G401 (cell line): ENCODE measurements around the gene KLHL8. TPM values are rescaled to one million over a fixed set of nuclear protein-coding genes. Genes with fewer than 3 reads are reported as not detected.

Experiments
- DNase-seq: peaks from one replicate; pipeline ENCODE4 v3.0.0-alpha.2; 2015; ENCODE audit warnings: low spot score
- in situ Hi-C: cut with HindIII; loops from 2 replicates; pipeline ENCODE4 v1.10.0; 2016; ENCODE audit warnings: low sequenced_read_pairs, mixed read lengths
- total RNA-seq: library from RNA; depleted of rRNA; stranded (reverse); fragments of >200 nt; shearing (Covaris generic); gene quantifications from 2 replicates; pipeline ENCODE4 v1.2.3, GENCODE V29; 2014

The KLHL8 gene
- total RNA-seq, 1 experiment from 2014 or later, result 13.4 TPM

DNA sequence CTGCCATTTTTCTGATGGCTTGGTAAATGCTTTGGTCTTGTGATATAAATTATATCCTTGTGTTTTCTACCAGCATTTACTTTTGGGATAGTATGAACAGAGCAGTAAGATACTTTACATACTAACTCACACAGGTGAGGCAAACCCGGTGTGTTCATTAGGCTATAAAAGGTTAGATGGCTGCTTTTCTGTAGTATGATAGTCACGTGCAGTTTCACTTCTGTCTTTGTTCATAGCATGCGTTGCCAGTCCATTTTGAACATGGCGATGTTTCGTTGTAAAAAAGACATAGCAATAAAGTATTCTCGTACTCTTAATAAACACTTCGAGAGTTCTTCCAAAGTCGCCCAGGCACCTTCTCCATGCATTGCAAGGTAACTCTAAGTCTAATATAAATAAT lies 88.4 kb downstream of the KLHL8 start:
- in situ Hi-C loops, result no loop called here
- no peak for DNase-seq

DNA sequence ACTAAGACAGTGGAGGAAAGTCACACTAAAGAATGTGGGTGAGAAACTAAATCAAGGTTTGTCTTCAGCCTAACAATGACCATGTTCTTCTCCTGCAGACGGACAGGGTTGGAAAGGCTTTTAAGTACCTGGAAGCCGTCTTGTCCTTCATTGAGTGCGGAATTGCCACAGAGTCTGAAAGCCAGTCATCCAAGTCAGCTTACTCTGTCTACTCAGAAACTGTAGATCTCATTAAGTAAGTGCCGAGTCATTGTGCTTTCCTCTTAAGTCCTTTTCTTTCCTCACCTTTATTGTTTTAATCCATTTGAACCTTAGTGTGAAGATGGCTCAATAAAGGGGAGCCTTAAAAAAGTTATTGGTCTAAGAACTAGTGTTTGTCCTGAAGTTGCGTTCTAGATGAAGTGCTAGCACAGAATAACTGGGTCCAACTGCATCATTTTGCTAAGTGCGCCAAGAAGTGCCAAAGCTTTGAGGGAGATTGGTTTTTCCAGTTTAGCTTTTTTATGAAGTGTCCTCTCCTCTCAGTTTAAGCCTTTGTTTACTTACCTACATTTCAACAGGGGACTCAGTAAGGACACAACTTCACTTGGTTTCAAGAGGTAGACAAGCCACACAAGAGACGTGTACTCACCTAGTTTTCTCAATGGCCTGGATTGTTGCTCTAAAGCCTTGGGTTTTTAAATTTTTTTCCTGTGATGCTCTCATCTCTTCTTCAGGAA lies 89.3 kb downstream of the KLHL8 start:
- no peak for DNase-seq
- in situ Hi-C loops, result no loop called here

DNA sequence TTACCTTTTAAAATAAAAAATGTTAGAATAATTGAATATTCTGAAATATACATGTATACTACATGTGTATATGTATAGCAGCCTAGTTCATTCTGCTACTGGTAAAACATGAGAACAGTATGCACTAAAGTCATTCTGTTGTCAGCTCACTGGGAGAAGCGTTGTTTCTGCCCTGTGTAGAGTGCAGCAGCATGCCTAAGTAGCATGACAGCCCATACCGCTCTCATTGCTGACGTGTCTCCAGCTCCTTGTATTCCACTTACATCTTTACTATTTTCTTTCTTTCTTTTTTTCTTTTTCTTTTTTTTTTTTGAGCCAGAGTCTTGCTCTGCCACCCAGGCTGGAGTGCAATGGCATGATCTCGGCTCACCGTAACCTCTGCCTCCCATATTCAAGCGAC lies 90.7 kb downstream of the KLHL8 start:
- in situ Hi-C loops, result no loop called here
- DNase-seq, result no peak

DNA sequence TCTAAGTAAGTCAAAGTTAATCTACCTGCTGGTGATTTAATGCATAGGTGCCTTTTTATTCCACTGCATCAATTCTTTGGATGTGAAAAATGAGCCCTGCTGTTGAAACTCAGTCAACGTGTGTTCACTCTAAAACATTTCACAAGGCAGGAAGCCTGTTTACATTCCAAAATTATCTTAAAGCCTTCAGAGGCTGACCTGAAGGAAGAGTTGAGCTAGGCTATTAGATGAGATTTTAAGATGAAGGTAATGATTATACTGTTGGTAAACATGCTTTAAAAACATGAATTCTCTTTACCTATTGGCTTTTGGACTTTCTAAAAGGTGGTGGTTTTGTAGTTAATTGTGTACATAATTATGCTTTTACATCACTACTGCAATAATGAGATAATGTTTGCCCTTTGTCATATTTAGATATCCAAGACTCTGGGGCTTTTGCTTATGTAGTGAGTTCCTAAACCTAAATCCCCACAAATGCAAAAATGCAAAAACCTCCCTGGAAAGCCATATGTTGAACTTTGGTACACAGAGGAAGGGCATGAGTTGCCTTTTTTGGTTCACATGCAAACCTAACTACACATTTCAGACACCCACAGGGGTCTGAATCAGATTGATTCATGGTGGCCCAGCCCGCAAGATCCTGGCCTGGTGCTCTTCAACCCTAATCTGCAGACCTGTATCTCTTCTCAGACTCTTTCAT lies 92.3 kb downstream of the KLHL8 start:
- in situ Hi-C loops, result no loop called here

DNA sequence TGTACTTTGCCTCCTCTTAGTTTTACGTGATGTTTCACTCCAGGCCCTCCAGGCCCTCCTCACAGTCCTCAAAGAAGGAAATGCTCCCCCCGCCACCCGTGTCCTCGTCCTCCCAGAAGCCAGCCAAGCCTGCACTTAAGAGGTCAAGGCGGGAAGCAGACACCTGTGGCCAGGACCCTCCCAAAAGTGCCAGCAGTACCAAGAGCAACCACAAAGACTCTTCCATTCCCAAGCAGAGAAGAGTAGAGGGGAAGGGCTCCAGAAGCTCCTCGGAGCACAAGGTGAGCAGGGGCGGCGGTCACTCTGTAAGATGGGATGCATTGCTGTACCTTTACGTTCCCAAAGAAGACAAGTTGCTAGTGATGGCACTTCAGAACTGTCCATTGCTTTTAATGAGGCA lies 94.4 kb downstream of the KLHL8 start:
- in situ Hi-C loops, result no loop called here

More for the DNA sequence above, 92.3 kb downstream of the KLHL8 start:
- DNase-seq, result no peak

DNA sequence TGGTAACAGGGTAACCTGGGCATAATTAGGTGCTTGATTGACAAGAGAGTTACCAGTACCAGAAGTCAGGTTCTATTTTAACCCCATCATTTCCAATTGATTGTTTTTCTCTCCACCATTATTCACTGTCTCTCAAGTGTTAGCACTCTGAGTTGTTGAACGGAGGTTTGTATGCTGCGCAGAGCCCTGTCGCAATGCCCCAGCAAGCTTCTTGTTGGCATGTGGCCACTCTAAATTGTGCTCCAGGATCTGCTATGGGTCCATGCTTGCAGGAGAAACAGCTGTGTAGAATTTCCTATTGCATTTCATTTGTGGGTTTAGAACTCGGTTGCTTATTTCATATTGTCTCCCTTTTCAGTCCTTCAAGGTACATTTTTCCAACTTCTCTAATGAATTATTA lies 98.2 kb downstream of the KLHL8 start:
- no peak for DNase-seq
- in situ Hi-C loops, result no loop called here

More for the DNA sequence above, 94.4 kb downstream of the KLHL8 start:
- DNase-seq, result no peak

DNA sequence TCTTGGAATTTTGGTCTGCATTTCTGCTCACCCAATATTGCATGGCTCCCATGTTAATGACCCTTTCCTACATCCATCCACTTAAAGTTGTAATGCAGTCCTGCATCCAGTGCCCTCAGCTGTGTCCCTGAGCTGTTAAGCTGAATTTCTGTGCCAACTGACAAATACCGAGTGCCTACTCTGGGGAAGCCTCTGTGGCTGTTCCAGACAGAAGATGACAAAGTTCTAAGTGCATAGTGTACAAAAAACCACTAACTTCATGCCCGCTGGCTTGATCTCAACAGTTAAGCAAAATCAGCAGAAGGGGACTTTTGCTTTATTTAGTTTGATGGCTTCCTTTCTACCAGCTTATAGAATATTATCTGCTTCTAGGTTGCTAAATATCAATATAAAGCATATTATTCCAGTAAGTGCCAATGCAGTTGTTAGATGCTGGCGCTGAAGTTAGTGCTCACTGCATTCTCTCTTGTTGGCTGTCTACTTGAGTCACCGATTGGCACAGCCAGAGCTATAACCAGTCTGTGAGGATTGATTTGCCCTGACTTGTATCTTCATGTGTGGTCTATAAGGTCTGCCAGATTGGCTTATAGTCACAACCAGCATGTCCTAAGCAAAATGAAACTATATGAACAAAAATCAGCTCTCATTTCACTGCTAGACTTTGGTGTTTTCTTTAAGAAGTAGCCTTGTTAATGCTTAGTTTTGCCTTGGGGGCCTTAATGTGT lies 98.9 kb downstream of the KLHL8 start:
- no peak for DNase-seq
- in situ Hi-C loops, result no loop called here

DNA sequence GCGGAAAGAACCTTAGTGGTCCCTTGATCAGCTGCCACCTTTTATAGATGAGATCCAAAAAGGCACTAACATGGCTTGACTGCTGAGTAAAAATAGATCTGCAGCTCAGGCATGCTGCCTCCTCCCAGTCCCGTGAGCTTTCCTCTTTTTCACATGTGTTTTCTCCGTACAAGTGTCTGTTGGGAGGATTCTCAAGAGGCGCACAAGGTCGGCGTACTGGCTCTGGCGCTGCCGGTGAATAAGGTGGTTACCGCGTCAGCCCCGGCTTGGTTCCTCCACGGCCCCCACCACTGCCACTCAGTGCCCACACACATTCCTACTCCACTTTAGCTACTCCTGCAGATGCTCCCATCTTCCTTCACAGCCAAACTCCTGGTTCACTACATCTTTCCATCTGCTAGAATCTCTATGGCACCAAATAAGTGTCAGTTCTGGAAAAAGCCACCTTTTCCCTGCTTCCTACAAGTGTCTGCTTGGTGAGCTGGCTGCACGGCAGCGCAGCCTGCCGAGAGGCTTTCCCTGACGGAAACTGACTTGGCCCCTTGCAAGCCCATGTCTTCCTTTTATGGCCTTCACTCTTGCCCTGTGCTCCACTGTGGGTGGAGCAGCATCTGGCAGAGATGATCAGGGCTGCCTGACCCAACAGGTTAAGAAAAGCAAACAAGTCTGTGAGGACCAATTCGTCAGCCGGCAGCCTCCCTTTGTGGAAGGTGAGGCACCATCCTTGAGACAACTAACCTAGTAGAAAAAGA lies 99.8 kb downstream of the KLHL8 start:
- in situ Hi-C loops, result no loop called here
- DNase-seq, result no peak

DNA sequence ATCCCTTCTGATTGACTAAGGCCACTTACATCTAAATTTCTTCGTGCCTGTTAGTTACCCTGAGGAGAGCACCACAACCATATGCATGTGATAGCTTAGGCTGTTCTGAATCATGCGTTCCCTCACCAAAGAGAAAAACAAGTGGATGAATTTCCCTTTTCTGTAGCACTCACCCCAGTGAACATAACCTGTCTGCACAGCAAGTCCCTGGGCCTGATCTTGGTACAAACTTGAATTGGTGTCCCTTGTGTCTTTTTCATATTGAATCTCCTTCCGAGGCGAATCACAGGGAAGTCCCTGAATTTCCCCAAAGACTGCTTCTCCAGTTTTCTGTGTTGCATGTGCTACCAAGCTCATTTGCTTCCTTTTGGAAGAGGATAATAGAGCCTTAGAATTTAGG lies 100.4 kb downstream of the KLHL8 start:
- no peak for DNase-seq
- in situ Hi-C loops, result no loop called here

DNA sequence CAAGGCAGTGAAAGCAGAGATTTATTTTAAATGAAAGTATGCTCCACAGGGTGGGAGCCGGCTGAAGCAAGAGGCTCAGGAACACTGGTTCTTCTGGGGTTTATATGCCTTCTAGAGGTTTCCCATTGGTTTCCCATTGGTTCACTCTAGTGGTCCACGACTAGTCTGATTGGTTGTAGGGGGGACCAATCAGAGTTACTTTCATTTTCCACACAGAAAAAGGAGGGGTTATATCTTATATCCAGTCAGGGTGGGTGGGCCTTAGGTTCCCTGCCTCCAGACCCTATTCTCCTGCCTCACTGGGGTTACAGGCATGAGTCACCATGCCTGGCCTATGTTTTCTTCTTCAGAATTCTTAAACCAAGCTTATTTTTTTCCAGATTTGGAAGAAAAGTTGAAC lies 101.6 kb downstream of the KLHL8 start:
- DNase-seq, result no peak
- in situ Hi-C loops, result no loop called here

DNA sequence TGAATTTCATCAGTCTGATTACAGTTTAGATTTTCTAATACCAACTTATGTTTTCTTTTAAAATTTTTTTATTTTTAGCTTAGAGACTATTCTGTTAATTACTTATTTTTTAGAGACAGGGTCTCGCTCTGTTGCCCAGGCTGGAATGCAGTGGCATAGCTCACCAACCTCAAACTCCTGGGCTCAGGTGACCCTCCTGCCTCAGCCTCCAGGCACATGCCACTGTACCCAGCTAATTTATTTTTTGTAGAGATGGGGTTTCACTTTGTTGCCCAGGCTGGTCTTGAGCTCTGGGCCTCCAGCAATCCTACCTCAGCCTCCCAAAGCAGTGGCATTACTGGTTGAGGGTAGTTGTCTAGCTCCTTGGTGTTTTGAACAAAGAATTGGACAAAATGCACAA lies 102.0 kb downstream of the KLHL8 start:
- in situ Hi-C loops, result no loop called here
- DNase-seq, result no peak

DNA sequence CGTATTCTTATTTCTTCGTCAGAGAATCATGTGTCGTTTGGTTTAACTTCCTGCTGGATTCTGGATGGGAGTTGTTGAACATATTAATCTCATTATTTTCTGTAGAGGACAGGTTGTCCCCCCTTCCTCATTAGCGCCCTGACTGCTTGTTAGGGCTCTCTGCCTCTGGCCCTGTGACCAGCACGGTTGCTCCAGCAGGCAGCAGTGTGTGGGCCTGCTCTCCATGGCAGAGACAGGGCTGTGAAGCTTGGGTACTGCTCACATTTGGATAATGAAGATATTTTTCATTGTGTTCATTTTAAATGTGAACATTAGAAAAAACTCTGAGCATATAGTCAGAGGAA lies 102.7 kb downstream of the KLHL8 start:
- no peak for DNase-seq
- in situ Hi-C loops, result no loop called here

DNA sequence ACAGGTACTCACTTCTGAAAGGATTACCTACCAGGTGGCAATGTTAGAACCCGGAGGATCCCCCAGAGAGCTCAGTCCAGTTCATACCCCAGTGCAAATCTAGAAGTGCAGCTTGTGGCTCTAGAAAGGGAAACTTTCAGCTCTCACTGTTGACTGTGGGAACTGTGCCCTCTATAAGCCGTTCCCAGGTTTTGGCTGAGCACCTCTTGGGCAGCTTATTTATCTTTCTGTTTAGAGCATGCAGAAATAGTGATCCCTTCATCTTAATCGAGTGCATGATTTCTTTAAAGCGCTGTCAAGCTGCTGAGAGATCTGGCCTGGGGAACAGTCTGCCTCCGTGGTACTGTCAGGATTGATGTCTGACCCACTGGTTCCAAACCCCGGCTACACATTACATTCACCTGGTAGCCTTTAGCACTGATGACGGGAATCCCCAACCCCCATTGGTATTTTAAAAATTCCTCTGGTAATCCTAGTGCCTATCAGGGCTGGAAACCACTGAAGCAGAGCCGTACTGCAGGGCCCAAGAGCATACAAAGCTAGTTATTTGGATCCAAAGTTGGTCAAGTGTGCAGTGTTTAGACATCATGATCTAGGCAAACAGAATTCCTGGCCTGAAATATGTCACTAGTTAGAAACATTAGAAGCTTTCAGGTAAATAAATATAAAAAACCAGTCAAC lies 103.2 kb downstream of the KLHL8 start:
- no peak for DNase-seq
- in situ Hi-C loops, result no loop called here

DNA sequence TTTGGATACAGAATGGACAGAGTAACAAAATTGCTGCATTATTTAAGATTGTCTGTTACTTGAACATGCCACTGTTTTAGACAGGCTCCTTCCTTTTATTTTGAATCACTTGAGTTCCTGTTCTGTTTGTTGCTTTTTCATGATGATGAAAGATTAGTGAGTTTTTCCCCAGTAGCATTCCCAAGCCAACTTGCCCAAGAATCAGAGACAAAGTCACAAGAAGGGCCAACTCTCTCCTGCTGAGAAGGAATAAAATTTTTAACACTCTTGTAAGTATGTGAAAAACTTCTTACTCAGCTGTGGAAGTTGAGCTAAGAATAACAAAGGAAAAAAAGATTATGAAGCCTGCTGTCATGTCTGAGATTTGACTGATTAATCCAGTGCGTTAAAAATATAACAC lies 104.2 kb downstream of the KLHL8 start:
- no peak for DNase-seq
- in situ Hi-C loops, result no loop called here

DNA sequence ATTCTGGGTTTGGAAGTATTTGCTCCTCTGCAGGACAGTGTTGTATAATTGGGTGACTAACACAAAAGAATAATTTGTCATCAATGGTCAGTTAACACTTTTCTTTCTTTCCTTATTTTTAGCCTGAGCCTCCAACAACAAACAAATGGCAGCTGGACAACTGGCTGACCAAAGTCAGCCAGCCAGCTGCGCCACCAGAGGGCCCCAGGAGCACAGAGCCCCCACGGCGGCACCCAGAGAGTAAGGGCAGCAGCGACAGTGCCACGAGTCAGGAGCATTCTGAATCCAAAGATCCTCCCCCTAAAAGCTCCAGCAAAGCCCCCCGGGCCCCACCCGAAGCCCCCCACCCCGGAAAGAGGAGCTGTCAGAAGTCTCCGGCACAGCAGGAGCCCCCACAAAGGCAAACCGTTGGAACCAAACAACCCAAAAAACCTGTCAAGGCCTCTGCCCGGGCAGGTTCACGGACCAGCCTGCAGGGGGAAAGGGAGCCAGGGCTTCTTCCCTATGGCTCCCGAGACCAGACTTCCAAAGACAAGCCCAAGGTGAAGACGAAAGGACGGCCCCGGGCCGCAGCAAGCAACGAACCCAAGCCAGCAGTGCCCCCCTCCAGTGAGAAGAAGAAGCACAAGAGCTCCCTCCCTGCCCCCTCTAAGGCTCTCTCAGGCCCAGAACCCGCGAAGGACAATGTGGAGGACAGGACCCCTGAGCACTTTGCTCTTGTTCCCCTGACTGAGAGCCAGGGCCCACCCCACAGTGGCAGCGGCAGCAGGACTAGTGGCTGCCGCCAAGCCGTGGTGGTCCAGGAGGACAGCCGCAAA lies 106.0 kb downstream of the KLHL8 start:
- in situ Hi-C loops, result no loop called here
- DNase-seq, result no peak

DNA sequence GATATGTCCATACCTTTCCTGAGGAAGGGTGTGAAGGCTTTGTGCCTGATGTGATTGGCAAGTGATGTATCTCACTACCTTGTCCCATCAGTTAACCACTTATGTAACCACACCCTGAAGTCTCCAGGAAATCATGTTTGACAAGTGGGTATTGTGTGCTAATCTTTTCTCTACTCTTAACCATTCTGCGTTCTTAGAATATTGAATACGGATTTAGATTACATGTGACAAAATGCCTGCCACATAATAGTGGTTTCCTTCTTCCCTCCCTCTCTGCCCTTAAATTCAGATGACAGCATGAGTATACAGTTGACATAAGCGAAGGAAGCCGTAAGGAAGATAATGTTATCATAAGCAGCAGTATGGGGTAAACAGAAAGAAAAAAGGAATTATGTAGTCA lies 108.4 kb downstream of the KLHL8 start:
- in situ Hi-C loops, result no loop called here
- DNase-seq, result no peak
